IMR-90 (cell line): ENCODE measurements around the gene DMRT3. TPM values are rescaled to one million over a fixed set of nuclear protein-coding genes. Genes with fewer than 3 reads are reported as not detected.

ENCODE experiments used
- ATAC-seq: fragments of 200-7000 bp; cut with Tn5 transposase; 2 replicates; pipeline ENCODE4 v1.9.1; 2020; ENCODE audit warnings: low read depth, mild to moderate bottlenecking, moderate library complexity
- BruUV-seq: library from RNA; stranded (reverse); fragments of 400-500 nt; replicated peaks from 2 replicates; lab custom pipeline; 2021; lab: Mats Ljungman, UMichigan
- CTCF ChIA-PET: fragments of 300-600 bp; formaldehyde crosslinking; extraction: SDS; loops from one replicate; lab custom pipeline; 2021; ENCODE audit warnings: antibody characterized with exemption; lab: Yijun Ruan, JAX
- POLR2A ChIA-PET: fragments of 300-600 bp; sonication (Branson Sonifier 250); formaldehyde crosslinking; loops from one replicate; lab custom pipeline; 2022; ENCODE audit warnings: antibody characterized with exemption; ENCODE audit not compliant: unreplicated experiment; lab: Charles Lee
- DNase-seq: peaks from one replicate; pipeline ENCODE4 v3.0.0; 2013
- H2AFZ ChIP-seq: replicated peaks from 2 replicates; pipeline ENCODE3; 2013; ENCODE audit warnings: low read length, mild to moderate bottlenecking; ENCODE audit not compliant: poor library complexity
- H2AK5ac ChIP-seq: 2 replicates; pipeline ENCODE4 v1.6.1; 2013; ENCODE audit warnings: low read depth, low read length, inconsistent platforms
- H2AK9ac ChIP-seq: replicated peaks from 2 replicates; pipeline ENCODE3; 2013; ENCODE audit warnings: mild to moderate bottlenecking, low read depth, low read length, moderate library complexity; ENCODE audit not compliant: poor library complexity
- H2BK120ac ChIP-seq: 2 replicates; pipeline ENCODE4 v1.6.1; 2013; ENCODE audit warnings: low read depth, low read length, inconsistent platforms
- H2BK15ac ChIP-seq: 3 replicates; pipeline ENCODE4 v1.6.1; 2013; ENCODE audit warnings: low read depth, low read length, inconsistent platforms
- H2BK20ac ChIP-seq: 2 replicates; pipeline ENCODE4 v1.6.1; 2013; ENCODE audit warnings: low read depth, mild to moderate bottlenecking, inconsistent platforms, low read length, moderate library complexity
- H2BK5ac ChIP-seq: 2 replicates; pipeline ENCODE4 v1.6.1; 2013; ENCODE audit warnings: mild to moderate bottlenecking, low read depth, low read length, inconsistent platforms; ENCODE audit not compliant: poor library complexity, severe bottlenecking
- H3K14ac ChIP-seq: replicated peaks from 2 replicates; pipeline ENCODE4 v1.6.1; 2013; ENCODE audit warnings: low read depth, low read length, inconsistent platforms
- H3K18ac ChIP-seq: 2 replicates; pipeline ENCODE4 v1.6.1; 2013; ENCODE audit warnings: low read depth, low read length, control low read depth
- H3K23ac ChIP-seq: 2 replicates; pipeline ENCODE4 v1.6.1; 2013; ENCODE audit warnings: low read depth, low read length, inconsistent platforms
- H3K27ac ChIP-seq: 2 replicates; pipeline ENCODE4 v1.5.1; 2013; ENCODE audit warnings: mild to moderate bottlenecking, control low read depth, low read length; ENCODE audit not compliant: insufficient read depth
- H3K27me3 ChIP-seq: 2 replicates; pipeline ENCODE4 v1.6.1; 2013; ENCODE audit warnings: low read length; ENCODE audit not compliant: control insufficient read depth, insufficient read depth
- H3K36me3 ChIP-seq: 2 replicates; pipeline ENCODE4 v1.6.1; 2013; ENCODE audit warnings: low read length, mixed read lengths; ENCODE audit not compliant: control insufficient read depth, insufficient read depth
- H3K4ac ChIP-seq: 2 replicates; pipeline ENCODE4 v1.6.1; 2013; ENCODE audit warnings: low read depth, low read length, inconsistent platforms
- H3K4me1 ChIP-seq: 2 replicates; pipeline ENCODE4 v1.6.1; 2013; ENCODE audit warnings: low read length, mixed read lengths; ENCODE audit not compliant: control insufficient read depth, insufficient read depth
- H3K4me2 ChIP-seq: 2 replicates; pipeline ENCODE4 v1.6.1; 2013; ENCODE audit warnings: low read depth, mild to moderate bottlenecking, control low read depth, low read length, moderate library complexity
- H3K4me3 ChIP-seq: 2 replicates; pipeline ENCODE4 v1.5.1; 2013; ENCODE audit warnings: low read depth, mild to moderate bottlenecking, control low read depth, low read length, moderate library complexity; ENCODE audit not compliant: insufficient read depth
- H3K56ac ChIP-seq: 2 replicates; pipeline ENCODE4 v1.6.1; 2013; ENCODE audit warnings: low read length, inconsistent platforms; ENCODE audit not compliant: insufficient read depth; ENCODE audit errors: extremely low read depth
- H3K79me1 ChIP-seq, 2 experiments: 2 replicates each; pipeline ENCODE4 v1.6.1; 2013; ENCODE audit warnings: low read length in 2 of 2, inconsistent platforms in 1 of 2, low read depth in 1 of 2
- H3K9ac ChIP-seq: 2 replicates; pipeline ENCODE4 v1.6.1; 2013; ENCODE audit warnings: low read depth, low read length, control low read depth
- H3K9me1 ChIP-seq: 2 replicates; pipeline ENCODE4 v1.6.1; 2013; ENCODE audit warnings: low read length, inconsistent platforms; ENCODE audit not compliant: insufficient read depth
- H3K9me3 ChIP-seq: 2 replicates; pipeline ENCODE4 v1.6.1; 2013; ENCODE audit warnings: low read length; ENCODE audit not compliant: control insufficient read depth, insufficient read depth
- H4K20me1 ChIP-seq: 2 replicates; pipeline ENCODE4 v1.6.1; 2013; ENCODE audit warnings: low read length, inconsistent platforms; ENCODE audit not compliant: insufficient read depth
- H4K5ac ChIP-seq: 2 replicates; pipeline ENCODE4 v1.6.1; 2013; ENCODE audit warnings: mild to moderate bottlenecking, low read depth, low read length, control low read depth
- H4K8ac ChIP-seq, 2 experiments: 2 replicates each; pipeline ENCODE4 v1.6.1; 2013; ENCODE audit warnings: low read depth in 2 of 2, low read length in 2 of 2, control low read depth in 1 of 2, inconsistent platforms in 1 of 2
- H4K91ac ChIP-seq: 2 replicates; pipeline ENCODE4 v1.6.1; 2013; ENCODE audit warnings: low read depth, low read length, inconsistent platforms; ENCODE audit not compliant: insufficient read depth
- CEBPB ChIP-seq: IDR thresholded peaks from 2 replicates; pipeline ENCODE4 v1.6.1; 2012; ENCODE audit warnings: low read depth, low read length, improper control_type of control experiment
- CHD1 ChIP-seq: IDR thresholded peaks from 2 replicates; pipeline ENCODE4 v1.6.1; 2012; ENCODE audit warnings: low read depth, low read length, improper control_type of control experiment
- CTCF ChIP-seq: conservative IDR thresholded peaks from 2 replicates; pipeline ENCODE4 v1.5.1; 2012; ENCODE audit warnings: mild to moderate bottlenecking, low read depth, low read length, improper control_type of control experiment
- ELK1 ChIP-seq: fragments of 150-350 bp; IDR thresholded peaks from 2 replicates; pipeline ENCODE4 v1.6.1; 2016; ENCODE audit warnings: low read depth, mild to moderate bottlenecking, low read length, moderate library complexity, borderline replicate concordance
- FOS ChIP-seq: fragments of 150-350 bp; IDR thresholded peaks from 2 replicates; pipeline ENCODE4 v1.6.1; 2016; ENCODE audit warnings: low read depth, low read length
- MAFK ChIP-seq: IDR thresholded peaks from 2 replicates; pipeline ENCODE4 v1.6.1; 2012; ENCODE audit warnings: low read depth, low read length, improper control_type of control experiment
- MAZ ChIP-seq: IDR thresholded peaks from 2 replicates; pipeline ENCODE4 v1.6.1; 2012; ENCODE audit warnings: low read depth, mild to moderate bottlenecking, low read length, improper control_type of control experiment, moderate library complexity, borderline replicate concordance
- MXI1 ChIP-seq: IDR thresholded peaks from 2 replicates; pipeline ENCODE4 v1.6.1; 2012; ENCODE audit warnings: low read depth, mild to moderate bottlenecking, low read length, moderate library complexity, borderline replicate concordance
- POLR2A ChIP-seq: IDR thresholded peaks from 2 replicates; pipeline ENCODE4 v1.6.1; 2012; ENCODE audit warnings: mild to moderate bottlenecking, low read depth, low read length
- RAD21 ChIP-seq: IDR thresholded peaks from 2 replicates; pipeline ENCODE4 v1.6.1; 2012; ENCODE audit warnings: low read length, improper control_type of control experiment
- RCOR1 ChIP-seq: IDR thresholded peaks from 2 replicates; pipeline ENCODE4 v1.6.1; 2012; ENCODE audit warnings: mild to moderate bottlenecking, low read length, improper control_type of control experiment; ENCODE audit not compliant: insufficient replicate concordance
- RFX5 ChIP-seq: IDR thresholded peaks from 2 replicates; pipeline ENCODE4 v1.8.0; 2012; ENCODE audit warnings: low read depth, mild to moderate bottlenecking, low read length, moderate library complexity
- SMC3 ChIP-seq: fragments of 150-350 bp; IDR thresholded peaks from 2 replicates; pipeline ENCODE4 v1.6.1; 2016; ENCODE audit warnings: low read depth, mild to moderate bottlenecking, antibody characterized with exemption, low read length, moderate library complexity
- USF2 ChIP-seq: fragments of 150-350 bp; IDR thresholded peaks from 2 replicates; pipeline ENCODE4 v1.6.1; 2017; ENCODE audit warnings: mild to moderate bottlenecking, antibody characterized with exemption, low read length, low read depth
- WGBS, 2 experiments: methylation state at CpG; one replicate each; pipeline versions ENCODE4 v1.1.5 to v1.1.7; 2013; ENCODE audit warnings: missing lambda C conversion rate in 2 of 2; ENCODE audit not compliant: insufficient read length in 1 of 2; ENCODE audit errors: extremely low coverage in 2 of 2; 5-methylcytosine and 5-hydroxymethylcytosine counted together
- dilution Hi-C: fragments of 300-500 bp; cut with HindIII; formaldehyde crosslinking; loops from one replicate; pipeline ENCODE4 v1.14.3; 2018; ENCODE audit warnings: low sequenced_read_pairs; ENCODE audit not compliant: unreplicated experiment
- in situ Hi-C: fragments of 300-500 bp; cut with MboI; formaldehyde crosslinking; loops from 3 replicates; pipeline ENCODE4 v1.14.3; 2019; ENCODE audit warnings: low sequenced_read_pairs, inconsistent platforms, mixed read lengths
- intact Hi-C: fragments of 100-400 bp; cut with micrococcal nuclease; formaldehyde crosslinking; loops from 2 replicates; pipeline ENCODE4 v1.10.0; 2022
- polyA plus RNA-seq, 3 experiments: library from polyadenylated mRNA; depleted of rRNA; stranded (reverse); fragments of >200 nt; gene quantifications; 2 replicates each; pipeline ENCODE4 v1.2.3, GENCODE V29; 2012; ENCODE audit warnings: low replicate concordance in 1 of 3
- total RNA-seq: library from RNA; depleted of rRNA; stranded (reverse); fragments of >200 nt; gene quantifications from 2 replicates; pipeline ENCODE4 v1.2.3, GENCODE V29; 2012

Gene DMRT3
- total and polyA plus RNA-seq, 2 of the 4 experiments (the other 2 are of a cell fraction) = not detected

DNA sequence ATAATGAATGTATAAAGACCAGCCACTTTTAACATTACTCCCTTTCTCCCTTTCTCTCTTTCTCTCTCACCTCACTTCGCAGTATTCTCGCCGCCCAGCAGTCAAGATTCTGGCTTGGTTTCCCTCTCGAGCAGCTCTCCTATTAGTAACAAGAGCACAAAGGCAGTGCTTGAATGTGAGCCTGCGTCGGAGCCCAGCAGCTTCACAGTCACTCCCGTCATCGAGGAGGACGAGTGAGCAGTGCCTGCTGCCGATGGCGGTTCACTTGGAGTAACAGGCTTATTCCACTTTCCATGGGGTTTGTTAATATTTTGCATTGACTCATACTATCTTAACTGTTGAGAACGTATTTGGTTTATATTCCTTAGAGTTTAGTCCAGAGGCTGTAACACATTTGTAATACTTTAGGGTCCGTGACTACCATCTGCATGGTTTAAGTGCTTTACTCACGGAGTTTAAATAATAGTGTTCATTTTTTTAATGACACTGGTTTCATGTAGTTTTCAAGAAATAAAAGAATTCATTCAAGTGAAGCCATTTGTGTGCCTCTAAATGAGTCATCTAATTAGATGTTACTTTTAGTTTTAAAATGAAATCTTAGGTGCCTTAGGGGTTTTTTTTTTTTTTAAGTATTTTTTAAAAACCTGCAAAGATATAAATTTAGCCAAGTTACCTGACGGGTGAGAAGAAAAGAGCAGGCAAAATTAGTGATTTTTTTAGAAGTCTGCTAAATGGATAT, 8.4 kb upstream of the DMRT3 start:
- intact Hi-C loops = no loop called here
- H2AK9ac ChIP-seq = peak overlapping the region; percentile 28

More for the DNA sequence above, 8.4 kb upstream of the DMRT3 start:
- Histone ChIP-seq H2BK15ac (no peak overlapping the region), H3K79me1 (no peaks in the 10 kb centered on the region), H3K23ac (no peak overlapping the region), H2AK5ac (no peak overlapping the region), H3K36me3 (no peaks in the 10 kb centered on the region), H4K5ac (no peak overlapping the region), H3K4me3 (no peak overlapping the region), H2BK20ac (no peak overlapping the region), H2BK120ac (no peak overlapping the region), H4K8ac (no peak overlapping the region), H3K18ac (no peak overlapping the region), H4K20me1 (no peaks in the 10 kb centered on the region), H3K9me1 (no peaks in the 10 kb centered on the region), H3K27ac (no peak overlapping the region; the same call in 1 of the 2 replicates), H3K14ac (no peak overlapping the region), H3K9ac (no peak overlapping the region), H3K4me1 (no peaks in the 10 kb centered on the region; the same call in 1 of the 2 replicates), H3K9me3 (peaks cover 17% of the 10 kb centered on the region; the same call in 1 of the 2 replicates), H3K27me3 (peaks cover 55% of the 10 kb centered on the region), H3K56ac (no peak overlapping the region), H4K91ac (no peak overlapping the region), H2AFZ (peak overlapping the region; percentile 58), H3K4ac (no peak overlapping the region), H2BK5ac (no peak overlapping the region), H3K4me2 (peak overlapping the region; percentile 75)
- WGBS, 2 experiments = 0% methylated on average over 4 of the region's 15 CpGs; no CpG with 5 or more reads in 1 of the 2 experiments
- ATAC-seq = no peak
- TF ChIP-seq MXI1 = no peak
- TF ChIP-seq USF2 = no peak
- no peak for TF ChIP-seq POLR2A
- TF ChIP-seq RCOR1 = no peak
- TF ChIP-seq CTCF = no peak
- no peak for TF ChIP-seq MAZ
- TF ChIP-seq MAFK = no peak
- TF ChIP-seq FOS = no peak
- no peak for TF ChIP-seq ELK1
- no peak for TF ChIP-seq RAD21
- no peak for TF ChIP-seq CHD1
- no peak for TF ChIP-seq CEBPB
- TF ChIP-seq SMC3 = no peak
- no peak for TF ChIP-seq RFX5
- POLR2A ChIA-PET = no interaction called here
- no TSS peak for BruUV-seq
- in situ Hi-C loops (no loop called here), dilution Hi-C loops (no loop called here)
- peak; percentile 13 for DNase-seq
- CTCF ChIA-PET = no interaction called here
